ENCODE data around the gene PPP6R2.
A peak's percentile ranks its signal among the peaks of the same experiment; 100 is the strongest.

PPP6R2 gene

GRCh38 chr22:50342651-50343540 lies at the start of gene PPP6R2 (continued):
- TF ChIP-seq, protein P1, sequence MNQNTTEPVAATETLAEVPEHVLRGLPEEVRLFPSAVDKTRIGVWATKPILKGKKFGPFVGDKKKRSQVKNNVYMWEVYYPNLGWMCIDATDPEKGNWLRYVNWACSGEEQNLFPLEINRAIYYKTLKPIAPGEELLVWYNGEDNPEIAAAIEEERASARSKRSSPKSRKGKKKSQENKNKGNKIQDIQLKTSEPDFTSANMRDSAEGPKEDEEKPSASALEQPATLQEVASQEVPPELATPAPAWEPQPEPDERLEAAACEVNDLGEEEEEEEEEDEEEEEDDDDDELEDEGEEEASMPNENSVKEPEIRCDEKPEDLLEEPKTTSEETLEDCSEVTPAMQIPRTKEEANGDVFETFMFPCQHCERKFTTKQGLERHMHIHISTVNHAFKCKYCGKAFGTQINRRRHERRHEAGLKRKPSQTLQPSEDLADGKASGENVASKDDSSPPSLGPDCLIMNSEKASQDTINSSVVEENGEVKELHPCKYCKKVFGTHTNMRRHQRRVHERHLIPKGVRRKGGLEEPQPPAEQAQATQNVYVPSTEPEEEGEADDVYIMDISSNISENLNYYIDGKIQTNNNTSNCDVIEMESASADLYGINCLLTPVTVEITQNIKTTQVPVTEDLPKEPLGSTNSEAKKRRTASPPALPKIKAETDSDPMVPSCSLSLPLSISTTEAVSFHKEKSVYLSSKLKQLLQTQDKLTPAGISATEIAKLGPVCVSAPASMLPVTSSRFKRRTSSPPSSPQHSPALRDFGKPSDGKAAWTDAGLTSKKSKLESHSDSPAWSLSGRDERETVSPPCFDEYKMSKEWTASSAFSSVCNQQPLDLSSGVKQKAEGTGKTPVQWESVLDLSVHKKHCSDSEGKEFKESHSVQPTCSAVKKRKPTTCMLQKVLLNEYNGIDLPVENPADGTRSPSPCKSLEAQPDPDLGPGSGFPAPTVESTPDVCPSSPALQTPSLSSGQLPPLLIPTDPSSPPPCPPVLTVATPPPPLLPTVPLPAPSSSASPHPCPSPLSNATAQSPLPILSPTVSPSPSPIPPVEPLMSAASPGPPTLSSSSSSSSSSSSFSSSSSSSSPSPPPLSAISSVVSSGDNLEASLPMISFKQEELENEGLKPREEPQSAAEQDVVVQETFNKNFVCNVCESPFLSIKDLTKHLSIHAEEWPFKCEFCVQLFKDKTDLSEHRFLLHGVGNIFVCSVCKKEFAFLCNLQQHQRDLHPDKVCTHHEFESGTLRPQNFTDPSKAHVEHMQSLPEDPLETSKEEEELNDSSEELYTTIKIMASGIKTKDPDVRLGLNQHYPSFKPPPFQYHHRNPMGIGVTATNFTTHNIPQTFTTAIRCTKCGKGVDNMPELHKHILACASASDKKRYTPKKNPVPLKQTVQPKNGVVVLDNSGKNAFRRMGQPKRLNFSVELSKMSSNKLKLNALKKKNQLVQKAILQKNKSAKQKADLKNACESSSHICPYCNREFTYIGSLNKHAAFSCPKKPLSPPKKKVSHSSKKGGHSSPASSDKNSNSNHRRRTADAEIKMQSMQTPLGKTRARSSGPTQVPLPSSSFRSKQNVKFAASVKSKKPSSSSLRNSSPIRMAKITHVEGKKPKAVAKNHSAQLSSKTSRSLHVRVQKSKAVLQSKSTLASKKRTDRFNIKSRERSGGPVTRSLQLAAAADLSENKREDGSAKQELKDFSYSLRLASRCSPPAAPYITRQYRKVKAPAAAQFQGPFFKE (tag by site-specific recombination; IDR thresholded peaks at IDR 0.05; ENCODE audit: borderline replicate concordance) = no peak
- TF ChIP-seq ZBTB17 (tag by site-specific recombination; IDR thresholded peaks at IDR 0.05) = peak; percentile 44
- TF ChIP-seq ZFP37 (tag by site-specific recombination; IDR thresholded peaks at IDR 0.05) = 0 out of 2 replicates have a peak, but pooled peaks have one; percentile 14
- TF ChIP-seq ZBTB7A (tag by site-specific recombination; IDR thresholded peaks at IDR 0.05; ENCODE audit: low read depth) = 0 out of 2 replicates have a peak, but pooled peaks have one; percentile 51
- TF ChIP-seq, protein P2, sequence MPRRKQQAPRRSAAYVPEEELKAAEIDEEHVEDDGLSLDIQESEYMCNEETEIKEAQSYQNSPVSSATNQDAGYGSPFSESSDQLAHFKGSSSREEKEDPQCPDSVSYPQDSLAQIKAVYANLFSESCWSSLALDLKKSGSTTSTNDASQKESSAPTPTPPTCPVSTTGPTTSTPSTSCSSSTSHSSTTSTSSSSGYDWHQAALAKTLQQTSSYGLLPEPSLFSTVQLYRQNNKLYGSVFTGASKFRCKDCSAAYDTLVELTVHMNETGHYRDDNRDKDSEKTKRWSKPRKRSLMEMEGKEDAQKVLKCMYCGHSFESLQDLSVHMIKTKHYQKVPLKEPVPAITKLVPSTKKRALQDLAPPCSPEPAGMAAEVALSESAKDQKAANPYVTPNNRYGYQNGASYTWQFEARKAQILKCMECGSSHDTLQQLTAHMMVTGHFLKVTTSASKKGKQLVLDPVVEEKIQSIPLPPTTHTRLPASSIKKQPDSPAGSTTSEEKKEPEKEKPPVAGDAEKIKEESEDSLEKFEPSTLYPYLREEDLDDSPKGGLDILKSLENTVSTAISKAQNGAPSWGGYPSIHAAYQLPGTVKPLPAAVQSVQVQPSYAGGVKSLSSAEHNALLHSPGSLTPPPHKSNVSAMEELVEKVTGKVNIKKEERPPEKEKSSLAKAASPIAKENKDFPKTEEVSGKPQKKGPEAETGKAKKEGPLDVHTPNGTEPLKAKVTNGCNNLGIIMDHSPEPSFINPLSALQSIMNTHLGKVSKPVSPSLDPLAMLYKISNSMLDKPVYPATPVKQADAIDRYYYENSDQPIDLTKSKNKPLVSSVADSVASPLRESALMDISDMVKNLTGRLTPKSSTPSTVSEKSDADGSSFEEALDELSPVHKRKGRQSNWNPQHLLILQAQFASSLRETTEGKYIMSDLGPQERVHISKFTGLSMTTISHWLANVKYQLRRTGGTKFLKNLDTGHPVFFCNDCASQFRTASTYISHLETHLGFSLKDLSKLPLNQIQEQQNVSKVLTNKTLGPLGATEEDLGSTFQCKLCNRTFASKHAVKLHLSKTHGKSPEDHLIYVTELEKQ (tag by site-specific recombination; IDR thresholded peaks at IDR 0.05; ENCODE audit: borderline replicate concordance) = peak; percentile 25; the same call in 1 of the 2 replicates
- TF ChIP-seq ZNF26 (tag by site-specific recombination; IDR thresholded peaks at IDR 0.05) = no peak
- TF ChIP-seq HOXD13 (CRISPR knock-in tag; IDR thresholded peaks at IDR 0.05; ENCODE audit: borderline replicate concordance) = no peak
- TF ChIP-seq ZNF302 (tag by site-specific recombination; IDR thresholded peaks at IDR 0.05; ENCODE audit: low read depth) = no peak
- no peak for TF ChIP-seq ZNF138 (tag by site-specific recombination; IDR thresholded peaks at IDR 0.05; ENCODE audit: borderline replicate concordance)
- TF ChIP-seq, protein P3, sequence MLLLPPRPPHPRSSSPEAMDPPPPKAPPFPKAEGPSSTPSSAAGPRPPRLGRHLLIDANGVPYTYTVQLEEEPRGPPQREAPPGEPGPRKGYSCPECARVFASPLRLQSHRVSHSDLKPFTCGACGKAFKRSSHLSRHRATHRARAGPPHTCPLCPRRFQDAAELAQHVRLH (tag by site-specific recombination; IDR thresholded peaks at IDR 0.05) = no peak
- peak; percentile 93 for TF ChIP-seq ZNF335 (tag by site-specific recombination; conservative IDR thresholded peaks at IDR 0.05)
- TF ChIP-seq ZNF610 (tag by site-specific recombination; IDR thresholded peaks at IDR 0.05; ENCODE audit: borderline replicate concordance) = 0 out of 2 replicates have a peak, but pooled peaks have one; percentile 22
- no peak; the same call in 1 of the 2 replicates for TF ChIP-seq ZNF398 (tag by site-specific recombination; IDR thresholded peaks at IDR 0.05)
- TF ChIP-seq, protein P4, sequence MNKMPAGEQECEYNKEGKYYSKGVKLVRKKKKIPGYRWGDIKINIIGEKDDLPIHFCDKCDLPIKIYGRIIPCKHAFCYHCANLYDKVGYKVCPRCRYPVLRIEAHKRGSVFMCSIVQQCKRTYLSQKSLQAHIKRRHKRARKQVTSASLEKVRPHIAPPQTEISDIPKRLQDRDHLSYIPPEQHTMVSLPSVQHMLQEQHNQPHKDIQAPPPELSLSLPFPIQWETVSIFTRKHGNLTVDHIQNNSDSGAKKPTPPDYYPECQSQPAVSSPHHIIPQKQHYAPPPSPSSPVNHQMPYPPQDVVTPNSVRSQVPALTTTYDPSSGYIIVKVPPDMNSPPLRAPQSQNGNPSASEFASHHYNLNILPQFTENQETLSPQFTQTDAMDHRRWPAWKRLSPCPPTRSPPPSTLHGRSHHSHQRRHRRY (tag by site-specific recombination; IDR thresholded peaks at IDR 0.05) = no peak
- TF ChIP-seq ZBTB10 (tag by site-specific recombination; IDR thresholded peaks at IDR 0.05) = peak; percentile 51; the same call in 1 of the 2 replicates
- TF ChIP-seq, protein P5, sequence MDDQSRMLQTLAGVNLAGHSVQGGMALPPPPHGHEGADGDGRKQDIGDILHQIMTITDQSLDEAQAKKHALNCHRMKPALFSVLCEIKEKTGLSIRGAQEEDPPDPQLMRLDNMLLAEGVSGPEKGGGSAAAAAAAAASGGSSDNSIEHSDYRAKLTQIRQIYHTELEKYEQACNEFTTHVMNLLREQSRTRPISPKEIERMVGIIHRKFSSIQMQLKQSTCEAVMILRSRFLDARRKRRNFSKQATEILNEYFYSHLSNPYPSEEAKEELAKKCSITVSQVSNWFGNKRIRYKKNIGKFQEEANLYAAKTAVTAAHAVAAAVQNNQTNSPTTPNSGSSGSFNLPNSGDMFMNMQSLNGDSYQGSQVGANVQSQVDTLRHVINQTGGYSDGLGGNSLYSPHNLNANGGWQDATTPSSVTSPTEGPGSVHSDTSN (CRISPR knock-in tag; IDR thresholded peaks at IDR 0.05) = peak; percentile 54; the same call in 1 of the 2 replicates
- no peak for TF ChIP-seq TRIM28 (IDR thresholded peaks at IDR 0.05; ENCODE audit: borderline replicate concordance, low read length)
- no peak for TF ChIP-seq ZNF624 (tag by site-specific recombination; IDR thresholded peaks at IDR 0.05)
